Right lobe of liver (tissue), 6 donors: Measurements from ENCODE around the gene FHIT. TPM values are rescaled to one million over a fixed set of nuclear protein-coding genes. Genes with fewer than 3 reads are reported as not detected.

Experiments
- ATAC-seq, 4 donors: fragments of 200-7000 bp; cut with Tn5 transposase; one replicate each; pipeline ENCODE4 v1.9.1; 2020; ENCODE audit warnings: mild to moderate bottlenecking in 4 of 4, moderate library complexity in 4 of 4
- DNase-seq, 3 donors: peaks; one replicate each; pipeline ENCODE4 v3.0.0-alpha.2; 2020
- H3K27ac ChIP-seq, 3 donors: fragments of 200-600 bp; one replicate each; pipeline ENCODE4 v1.8.0; 2022
- H3K27me3 ChIP-seq, 2 donors: fragments of 200-600 bp; one replicate each; pipeline ENCODE4 v1.8.0; 2022
- H3K36me3 ChIP-seq, 4 donors: fragments of 200-600 bp; sonication (generic) in 1 of 4; one replicate each; pipeline versions ENCODE4 v1.5.1 to v1.8.0; 2017 to 2022; ENCODE audit warnings: control low read depth in 1 of 4
- H3K4me1 ChIP-seq, 4 donors: fragments of 200-600 bp; sonication (generic) in 1 of 4; one replicate each; pipeline versions ENCODE4 v1.5.1 to v1.8.0; 2017 to 2022; ENCODE audit warnings: control low read depth in 1 of 4
- H3K4me3 ChIP-seq, 3 donors: fragments of 200-600 bp; one replicate each; pipeline ENCODE4 v1.8.0; 2022
- H3K9me3 ChIP-seq, 4 donors: fragments of 200-600 bp; sonication (generic) in 1 of 4; one replicate each; pipeline versions ENCODE4 v1.5.1 to v1.8.0; 2017 to 2022; ENCODE audit warnings: control low read depth in 1 of 4
- CTCF ChIP-seq, 4 donors: fragments of 200-600 bp in 3 of 4; fragments of 450-650 bp in 1 of 4; IDR thresholded peaks; one replicate each; pipeline versions ENCODE4 v1.5.1 to v1.8.0; 2016 to 2022; ENCODE audit warnings: antibody characterized with exemption in 4 of 4, mild to moderate bottlenecking in 2 of 4
- POLR2A ChIP-seq: fragments of 450-650 bp; IDR thresholded peaks from one replicate; pipeline ENCODE4 v1.6.1; 2017; ENCODE audit warnings: antibody characterized with exemption, mild to moderate bottlenecking
- WGBS: methylation state at CpG from one replicate; pipeline ENCODE4 v1.1.6; 2018; ENCODE audit warnings: low coverage, low lambda C conversion rate; ENCODE audit not compliant: insufficient coverage; ENCODE audit errors: missing lambda C conversion rate; 5-methylcytosine and 5-hydroxymethylcytosine counted together
- intact Hi-C, 2 donors: fragments of 100-400 bp; cut with DNase I; formaldehyde crosslinking; loops; one replicate each; pipeline versions ENCODE4 v1.11.2 to v1.14.1; 2022
- total RNA-seq, 6 experiments: library from RNA; depleted of rRNA in 2 of 6; stranded (reverse); fragments of >200 nt in 2 of 6; fragmentation: NEBNext Ultra II Directional in 3 of 6; extraction: Animal tissue kit (Norgen Biotek cat#: 25700) in 3 of 6; gene quantifications; one replicate each; pipeline versions ENCODE4 v1.1.0 to v1.2.4, GENCODE V29; 2016 to 2023
- donor health status: DM: no; HTN: yes; CAD: no.
- donor health status: DM: no; HTN: no; CAD: no.
- donor health status: DM: no; HTN: no; CAD: no.
- donor health status: DM: no; HTN: yes; CAD: no.
- donor health status: DM: no; HTN: yes; CAD: no.

The FHIT gene
- total RNA-seq, 6 experiments from 2014 or later: 6.6 to 11.2 (median 8.0) TPM

DNA sequence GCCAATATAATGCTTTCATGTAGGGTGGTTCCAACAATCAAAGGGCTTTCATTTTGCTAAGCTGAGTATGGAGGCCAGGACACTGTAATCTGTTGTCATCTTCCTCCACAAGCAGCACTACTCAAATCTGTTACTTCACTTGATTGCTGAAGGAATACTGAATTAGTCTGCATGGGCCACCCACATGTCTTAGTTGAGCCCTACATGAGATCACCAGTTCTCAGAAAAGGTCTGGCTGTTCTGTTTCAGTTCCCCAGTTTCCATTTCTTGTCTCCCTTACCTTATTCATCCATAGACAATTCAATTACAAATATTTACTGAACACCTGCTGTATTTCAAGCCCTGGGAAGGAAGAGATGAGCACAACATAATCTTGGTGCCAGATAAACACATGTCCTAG is 119.2 kb downstream of the FHIT start:
- ATAC-seq (no peak), DNase-seq (no peak)
- no peaks in the 10 kb centered on the region for H3K36me3 ChIP-seq
- TF ChIP-seq POLR2A (no peak), CTCF (IDR thresholded peaks at IDR 0.05) (no peak)
- intact Hi-C loops: no loop called here
- no peaks in the 10 kb centered on the region for H3K4me1 ChIP-seq
- no peak overlapping the region for H3K27ac ChIP-seq
- no peaks in the 10 kb centered on the region for H3K27me3 ChIP-seq
- no peak overlapping the region for H3K4me3 ChIP-seq
- H3K9me3 ChIP-seq: no peaks in the 10 kb centered on the region

DNA sequence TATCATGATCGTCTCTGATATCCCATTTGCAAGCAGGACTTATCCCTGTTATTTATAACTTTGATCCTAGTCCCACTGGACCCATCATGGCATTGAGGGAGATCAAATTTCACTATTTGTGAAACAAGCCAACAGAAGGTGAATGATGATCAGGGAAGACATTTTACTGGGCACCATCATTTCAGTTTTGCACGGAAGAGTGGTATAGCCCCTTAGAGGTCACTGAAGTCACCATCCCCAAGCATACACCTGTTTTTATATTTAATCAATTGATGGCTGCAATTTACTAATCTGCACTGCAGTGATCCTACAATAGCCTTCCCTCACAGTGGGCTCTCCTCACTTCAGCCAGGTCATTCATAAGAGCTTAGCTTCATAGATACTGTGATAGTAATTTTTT is 132.4 kb downstream of the FHIT start:
- Histone ChIP-seq H3K27ac (no peak overlapping the region), H3K4me3 (no peak overlapping the region), H3K4me1 (peaks cover 0 to 15% (median 7%) of the 10 kb centered on the region in 4 donors), H3K9me3 (no peaks in the 10 kb centered on the region), H3K36me3 (no peaks in the 10 kb centered on the region), H3K27me3 (no peaks in the 10 kb centered on the region)
- intact Hi-C loops: no loop called here
- DNase-seq (no peak), ATAC-seq (no peak)
- 92% methylated on average over 1 of the region's 2 CpGs for WGBS
- TF ChIP-seq POLR2A (no peak), CTCF (IDR thresholded peaks at IDR 0.05) (no peak)

DNA sequence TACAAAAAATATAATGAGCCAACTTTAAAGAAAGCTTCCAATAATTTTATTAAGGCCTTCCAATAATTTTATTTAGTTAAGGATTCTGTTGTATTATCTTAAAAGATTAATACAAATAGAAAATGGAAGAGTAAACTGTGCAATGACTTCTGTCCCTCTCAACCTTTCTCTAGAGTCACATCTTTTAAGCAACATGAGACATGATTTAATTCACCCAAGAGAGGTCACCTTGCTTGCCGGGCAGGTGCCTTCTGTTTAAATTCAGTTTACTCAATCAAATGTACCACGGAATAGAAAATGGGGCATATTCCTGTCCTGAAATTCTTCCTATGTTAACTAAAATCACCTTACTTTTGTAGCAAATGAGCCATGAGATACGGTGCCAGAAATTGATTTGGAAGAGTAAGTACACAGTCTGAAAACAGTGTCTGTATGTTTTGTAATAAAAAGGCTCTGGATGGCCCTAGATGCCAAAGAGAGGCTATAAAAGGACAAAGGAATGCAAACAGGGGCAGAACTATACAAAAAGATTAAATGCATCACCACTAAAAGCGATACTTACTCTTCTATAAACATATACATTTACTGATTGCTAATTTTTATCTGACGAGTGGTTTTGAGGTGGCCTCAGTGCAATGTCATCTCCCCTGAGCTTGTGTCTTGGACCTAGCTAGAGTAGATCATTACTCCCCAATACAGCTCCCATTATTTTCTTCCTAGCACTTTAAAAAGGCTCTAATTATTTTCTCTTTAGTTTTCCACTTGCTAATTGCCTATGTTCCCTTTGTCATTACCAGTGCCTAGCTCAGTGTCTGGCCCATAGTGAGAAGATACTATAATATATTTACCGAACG is 134.0 kb downstream of the FHIT start:
- H3K27me3 ChIP-seq: no peaks in the 10 kb centered on the region
- no peaks in the 10 kb centered on the region for H3K36me3 ChIP-seq
- peaks cover 0 to 15% (median 7%) of the 10 kb centered on the region in 4 donors for H3K4me1 ChIP-seq
- intact Hi-C loops: no loop called here
- whole genome bisulfite sequencing: 49% methylated on average over 7 of the region's 7 CpGs
- H3K27ac ChIP-seq: no peak overlapping the region
- ATAC-seq (peak; percentile 91 to 97 (median 96)), DNase-seq (no peak)
- H3K9me3 ChIP-seq: no peaks in the 10 kb centered on the region
- TF ChIP-seq CTCF (IDR thresholded peaks at IDR 0.05) (no peak), POLR2A (no peak)
- H3K4me3 ChIP-seq: no peak overlapping the region

DNA sequence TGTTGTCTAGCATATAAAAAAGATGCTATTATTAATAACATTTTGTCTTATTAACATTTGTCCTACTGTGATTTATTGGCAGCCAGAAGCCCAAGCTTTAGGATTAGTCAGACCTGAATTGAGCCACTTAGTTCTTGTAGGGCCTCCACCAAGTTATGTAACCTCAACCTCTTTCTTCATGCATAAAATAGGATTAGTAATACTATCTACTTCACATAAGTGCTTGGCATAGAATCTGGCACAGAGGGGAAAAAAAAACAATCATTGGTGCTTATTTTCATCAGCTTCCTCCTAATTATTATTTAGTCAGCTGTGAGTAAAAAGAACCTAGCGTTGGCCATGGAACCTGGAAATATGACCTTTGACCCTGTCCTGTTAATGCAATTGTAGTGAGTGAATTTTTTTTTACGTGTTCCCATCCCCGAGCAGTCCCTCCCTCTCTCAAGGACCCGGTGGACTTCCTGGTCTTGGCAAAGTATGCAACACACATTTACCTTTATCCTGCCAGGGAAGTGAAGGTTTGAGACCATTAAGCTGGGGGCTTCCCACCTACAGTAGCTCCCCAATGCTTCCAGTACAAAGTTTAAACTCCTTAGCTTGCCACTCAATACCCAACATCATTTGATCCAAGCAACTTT is 136.8 kb downstream of the FHIT start:
- Histone ChIP-seq H3K4me3 (no peak overlapping the region), H3K27ac (no peak overlapping the region), H3K27me3 (no peaks in the 10 kb centered on the region), H3K4me1 (peaks cover 0 to 15% (median 7%) of the 10 kb centered on the region in 4 donors), H3K9me3 (no peaks in the 10 kb centered on the region), H3K36me3 (no peaks in the 10 kb centered on the region)
- intact Hi-C loops: no loop called here
- ATAC-seq: no peak
- no peak for DNase-seq
- no peak for TF ChIP-seq CTCF (IDR thresholded peaks at IDR 0.05)
- TF ChIP-seq POLR2A: no peak
- WGBS: 65% methylated on average over 4 of the region's 4 CpGs
